NCI-H128 (cell line): ENCODE measurements around the gene TMEM187.

Source experiments
- DNase-seq: peaks from one replicate; lab custom pipeline; 2025; ENCODE audit not compliant: unreplicated experiment; lab: John Stamatoyannopoulos, UW

TMEM187 gene

GRCh38 chrX:154018518-154019060, 46.0 kb downstream of the TMEM187 start:
- DNase-seq = no peak

DNA sequence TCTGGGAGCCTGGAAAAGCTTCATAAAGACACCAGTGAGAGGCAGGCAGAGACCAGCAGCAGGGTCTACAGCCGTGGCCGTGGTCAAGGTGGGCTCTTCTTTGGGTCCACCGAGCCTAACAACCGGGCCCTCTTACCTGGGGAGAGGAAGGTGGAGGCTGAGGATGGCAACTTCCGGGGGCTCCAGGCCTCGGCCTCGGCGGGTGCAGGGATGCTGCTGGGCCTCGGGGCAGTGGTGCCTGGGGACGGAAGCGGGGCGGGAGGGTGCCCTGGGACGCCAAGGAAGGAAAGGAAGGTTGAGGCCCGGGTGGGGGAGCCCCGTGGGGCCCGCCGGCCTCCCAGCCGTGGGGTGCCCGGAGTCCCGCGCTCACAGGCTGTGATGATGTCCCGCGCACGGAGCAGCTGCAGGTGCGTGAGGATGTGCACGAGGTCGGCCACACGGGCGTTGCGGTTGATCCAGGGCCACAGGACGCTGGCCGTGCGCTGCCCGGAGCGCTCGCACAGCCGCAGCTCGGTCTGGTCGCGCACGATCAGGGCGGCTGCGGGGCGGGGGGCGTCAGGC, 46.6 kb downstream of the TMEM187 start:
- DNase-seq = no peak

GRCh38 chrX:154019633-154020528, 47.3 kb downstream of the TMEM187 start, which contains the start of gene IRAK1:
TSS of gene IRAK1 (minus strand) at chrX:154019902. CDS start at chrX:154019812, 90 bp downstream.
- peak; percentile 5 for DNase-seq

- no peak for DNase-seq
These were observed 48.1 kb downstream of the TMEM187 start for GRCh38 chrX:154020536-154021115.

GRCh38 chrX:154021131-154021611, 48.6 kb downstream of the TMEM187 start:
- DNase-seq = no peak

GRCh38 chrX:154022108-154022507, 49.6 kb downstream of the TMEM187 start:
- DNase-seq = no peak

GRCh38 chrX:154023276-154024000, 50.9 kb downstream of the TMEM187 start:
- no peak for DNase-seq

GRCh38 chrX:154024271-154024670, 51.7 kb downstream of the TMEM187 start:
- no peak for DNase-seq

DNA sequence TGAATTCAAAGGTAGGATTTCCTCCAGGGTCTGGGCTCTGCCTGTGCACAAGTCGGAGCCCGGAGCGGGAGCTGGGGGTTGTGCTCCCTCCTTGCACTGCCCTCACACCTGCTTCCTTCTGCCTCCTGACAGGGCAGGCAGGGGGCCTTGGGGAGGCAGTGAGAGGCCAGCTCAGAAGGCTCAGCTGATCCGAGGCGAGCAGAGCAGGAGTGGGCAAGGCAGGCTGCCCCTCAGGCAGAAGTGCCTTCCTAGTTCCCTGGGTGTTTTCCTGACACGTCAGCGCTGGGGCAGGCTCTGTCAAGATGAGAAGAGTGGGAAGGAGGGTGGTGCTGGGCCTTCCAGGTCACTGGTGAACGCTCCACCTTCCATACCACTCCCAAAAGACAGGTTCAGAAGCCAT, 52.7 kb downstream of the TMEM187 start:
- no peak for DNase-seq

- no peak for DNase-seq
These were observed 53.8 kb downstream of the TMEM187 start for GRCh38 chrX:154026136-154027021.

DNA sequence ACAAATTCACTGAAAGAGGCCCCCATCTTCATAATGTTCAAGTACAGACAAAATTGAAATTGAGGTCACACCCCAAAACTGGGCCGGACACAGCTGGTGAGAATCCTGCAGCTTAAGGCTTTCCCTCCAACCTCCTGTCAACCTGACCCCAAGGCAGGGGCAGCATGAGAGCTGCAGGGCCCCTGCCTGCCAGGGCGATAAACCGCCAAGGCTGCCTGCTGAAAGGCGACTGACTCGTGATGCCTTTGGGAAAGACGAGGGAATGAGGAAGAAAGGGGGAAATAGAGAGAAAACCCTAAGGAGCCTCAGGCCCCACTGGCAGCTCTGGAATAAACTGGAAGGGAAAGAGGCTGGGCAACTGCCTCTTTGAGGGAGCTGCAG, 54.5 kb downstream of the TMEM187 start:
- no peak for DNase-seq

GRCh38 chrX:154027986-154028385, 55.4 kb downstream of the TMEM187 start:
- DNase-seq = no peak

- no peak for DNase-seq
These were observed 56.1 kb downstream of the TMEM187 start for GRCh38 chrX:154028502-154029184.

DNA sequence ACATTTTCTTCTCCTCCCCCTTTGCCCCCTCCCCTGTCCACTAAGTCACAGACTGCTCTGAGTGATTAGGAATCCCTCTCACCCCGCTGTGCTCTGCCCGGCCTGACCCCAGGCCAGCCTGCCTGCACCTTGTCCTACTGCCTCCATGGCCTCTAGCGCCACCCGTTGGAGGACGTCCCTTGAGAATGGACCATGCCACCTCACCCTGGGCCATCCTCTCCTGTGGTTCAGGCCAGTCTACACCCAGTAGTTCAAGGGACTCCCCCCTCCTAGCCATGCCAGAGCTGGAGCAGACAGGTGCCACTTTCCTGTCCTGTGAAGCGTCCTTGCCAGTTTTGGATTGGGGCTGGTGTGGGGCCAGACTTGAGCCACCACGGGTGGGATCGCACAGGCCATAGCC, 56.9 kb downstream of the TMEM187 start:
- no peak for DNase-seq

- no peak for DNase-seq
These were observed 57.7 kb downstream of the TMEM187 start for GRCh38 chrX:154030266-154030665.

- DNase-seq = no peak
These were observed 58.3 kb downstream of the TMEM187 start for GRCh38 chrX:154030715-154031305.

GRCh38 chrX:154032160-154032559, 59.6 kb downstream of the TMEM187 start:
- no peak for DNase-seq

GRCh38 chrX:154032653-154033052, 60.1 kb downstream of the TMEM187 start:
- no peak for DNase-seq
